ENCODE data around the gene SH3GL3.

The SH3GL3 gene

DNA sequence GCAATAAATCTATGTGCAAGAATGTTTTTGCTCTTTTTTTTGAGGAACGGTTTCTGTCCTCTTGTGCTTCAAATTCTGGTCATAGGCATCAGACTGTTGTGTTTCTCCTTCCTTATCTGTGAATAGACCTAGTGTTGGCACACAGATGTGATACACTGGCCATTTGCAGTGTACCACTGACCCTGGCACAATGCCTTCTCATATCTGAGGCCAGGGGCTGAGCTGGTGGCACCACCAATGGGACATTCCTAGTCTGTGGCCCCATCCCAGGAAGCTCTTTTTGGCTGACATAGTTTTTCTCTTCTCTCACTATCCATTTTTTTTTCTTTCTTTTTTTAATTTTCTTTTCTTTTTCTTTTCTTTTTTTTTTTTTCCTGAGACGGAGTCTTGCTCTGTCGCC lies 40.4 kb downstream of the SH3GL3 start:
- Histone ChIP-seq H3K4me3 (ENCODE audit: low read length) (no peak overlapping the region), H3K9me3 (ENCODE audit: control insufficient read depth, low read length) (no peaks in the 10 kb centered on the region)

DNA sequence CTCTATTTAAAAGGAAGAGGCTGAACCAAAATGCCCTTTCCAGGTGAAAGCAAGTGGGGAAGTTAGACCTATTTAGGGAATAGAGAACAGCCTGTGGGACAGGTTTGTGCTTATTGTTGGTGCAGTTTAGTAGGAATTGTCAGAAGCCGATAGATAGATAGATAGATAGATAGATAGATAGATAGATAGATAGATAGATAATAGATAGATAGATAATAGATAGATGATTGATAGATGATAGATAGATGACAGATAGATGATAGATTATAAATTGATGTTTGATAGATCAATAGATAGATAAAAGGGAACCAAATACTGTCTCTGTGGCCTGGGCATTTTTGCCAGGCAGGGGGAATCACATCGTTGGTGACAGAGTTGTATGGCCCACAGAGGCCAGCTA lies 42.5 kb downstream of the SH3GL3 start:
- H3K36me3 ChIP-seq (ENCODE audit: control insufficient read depth, insufficient read depth, low read length): no peaks in the 10 kb centered on the region
- no peak overlapping the region for H3K4me3 ChIP-seq (ENCODE audit: low read length)
- H3K4me1 ChIP-seq (ENCODE audit: control insufficient read depth, insufficient read depth, low read length): no peaks in the 10 kb centered on the region
- H3K9ac ChIP-seq (ENCODE audit: low read length): no peak overlapping the region
- H3K9me3 ChIP-seq (ENCODE audit: control insufficient read depth, low read length): no peaks in the 10 kb centered on the region
- no peaks in the 10 kb centered on the region for H3K27me3 ChIP-seq (ENCODE audit: control insufficient read depth, insufficient read depth, low read length)

More for the DNA sequence above, 40.4 kb downstream of the SH3GL3 start:
- H3K9ac ChIP-seq (ENCODE audit: low read length): no peak overlapping the region
- H3K36me3 ChIP-seq (ENCODE audit: control insufficient read depth, insufficient read depth, low read length): no peaks in the 10 kb centered on the region
- no peaks in the 10 kb centered on the region for H3K27me3 ChIP-seq (ENCODE audit: control insufficient read depth, insufficient read depth, low read length)
- no peaks in the 10 kb centered on the region for H3K4me1 ChIP-seq (ENCODE audit: control insufficient read depth, insufficient read depth, low read length)

DNA sequence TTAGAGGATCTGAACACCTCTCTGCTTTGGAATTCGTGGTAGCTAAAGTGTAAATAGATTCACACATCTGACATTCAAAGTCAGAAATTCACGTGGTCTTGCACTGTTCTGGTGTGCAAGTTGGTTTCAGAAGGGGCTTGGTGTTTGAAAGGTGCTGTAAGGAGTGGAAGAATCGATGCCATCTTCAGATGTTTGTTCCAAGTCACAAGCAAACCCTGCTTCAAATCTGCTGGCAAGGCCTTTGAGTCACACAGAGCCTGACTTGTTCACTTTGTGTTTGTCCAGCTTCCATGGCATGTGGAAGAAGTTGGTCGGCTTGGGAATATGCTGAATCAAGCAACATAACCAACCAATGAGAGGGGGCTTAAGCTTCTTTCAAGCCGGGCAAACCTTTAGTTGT lies 44.3 kb downstream of the SH3GL3 start:
- no peaks in the 10 kb centered on the region for H3K4me1 ChIP-seq (ENCODE audit: control insufficient read depth, insufficient read depth, low read length)
- no peaks in the 10 kb centered on the region for H3K27me3 ChIP-seq (ENCODE audit: control insufficient read depth, insufficient read depth, low read length)
- no peaks in the 10 kb centered on the region for H3K36me3 ChIP-seq (ENCODE audit: control insufficient read depth, insufficient read depth, low read length)
- no peaks in the 10 kb centered on the region for H3K9me3 ChIP-seq (ENCODE audit: control insufficient read depth, low read length)
- H3K9ac ChIP-seq (ENCODE audit: low read length): no peak overlapping the region
- H3K4me3 ChIP-seq (ENCODE audit: low read length): no peak overlapping the region

DNA sequence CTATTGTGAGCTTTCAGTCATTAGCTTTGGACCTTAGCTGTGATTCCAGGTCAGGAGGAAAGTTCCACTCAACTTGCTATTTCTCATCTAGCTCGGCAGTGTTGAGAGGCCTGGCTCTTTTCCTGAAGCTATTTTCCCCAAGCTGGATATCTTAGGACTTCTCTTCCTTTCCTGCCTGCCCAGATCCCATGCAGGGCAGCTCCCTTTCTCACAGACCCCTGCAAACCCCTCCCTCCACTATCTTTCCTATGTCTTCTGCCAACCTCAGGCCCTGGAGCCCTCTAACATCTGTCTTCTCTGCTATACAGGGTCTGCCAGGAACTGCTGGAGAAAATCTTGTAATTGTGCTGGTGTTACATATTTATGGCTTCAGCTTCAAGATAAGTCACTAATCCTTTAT lies 49.6 kb downstream of the SH3GL3 start:
- Histone ChIP-seq H3K9ac (ENCODE audit: low read length) (no peak overlapping the region), H3K4me3 (ENCODE audit: low read length) (no peak overlapping the region), H3K9me3 (ENCODE audit: control insufficient read depth, low read length) (no peaks in the 10 kb centered on the region), H3K36me3 (ENCODE audit: control insufficient read depth, insufficient read depth, low read length) (no peaks in the 10 kb centered on the region), H3K27me3 (ENCODE audit: control insufficient read depth, insufficient read depth, low read length) (no peaks in the 10 kb centered on the region), H3K4me1 (ENCODE audit: control insufficient read depth, insufficient read depth, low read length) (no peaks in the 10 kb centered on the region)

DNA sequence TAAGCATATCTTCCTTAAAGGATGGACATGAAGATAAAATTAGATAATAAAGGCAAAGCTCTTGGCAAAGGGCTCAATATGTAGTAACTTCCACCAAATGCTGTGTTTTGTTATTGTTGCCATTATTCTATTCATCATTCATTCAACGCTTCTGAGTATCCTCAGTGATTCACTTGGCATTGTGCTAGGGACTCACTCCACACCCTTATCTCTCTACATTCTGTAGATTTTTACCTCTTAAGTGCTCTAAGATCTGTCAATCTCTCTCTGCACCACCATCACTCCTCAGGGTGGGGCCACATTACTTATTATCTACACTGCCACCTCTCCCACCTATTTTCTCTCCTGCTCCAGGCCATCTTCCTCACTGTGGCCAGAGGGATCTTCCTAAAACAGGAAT lies 51.2 kb downstream of the SH3GL3 start:
- Histone ChIP-seq H3K9ac (ENCODE audit: low read length) (no peak overlapping the region), H3K9me3 (ENCODE audit: control insufficient read depth, low read length) (no peaks in the 10 kb centered on the region), H3K36me3 (ENCODE audit: control insufficient read depth, insufficient read depth, low read length) (no peaks in the 10 kb centered on the region), H3K4me1 (ENCODE audit: control insufficient read depth, insufficient read depth, low read length) (no peaks in the 10 kb centered on the region), H3K27me3 (ENCODE audit: control insufficient read depth, insufficient read depth, low read length) (no peaks in the 10 kb centered on the region), H3K4me3 (ENCODE audit: low read length) (no peak overlapping the region)

DNA sequence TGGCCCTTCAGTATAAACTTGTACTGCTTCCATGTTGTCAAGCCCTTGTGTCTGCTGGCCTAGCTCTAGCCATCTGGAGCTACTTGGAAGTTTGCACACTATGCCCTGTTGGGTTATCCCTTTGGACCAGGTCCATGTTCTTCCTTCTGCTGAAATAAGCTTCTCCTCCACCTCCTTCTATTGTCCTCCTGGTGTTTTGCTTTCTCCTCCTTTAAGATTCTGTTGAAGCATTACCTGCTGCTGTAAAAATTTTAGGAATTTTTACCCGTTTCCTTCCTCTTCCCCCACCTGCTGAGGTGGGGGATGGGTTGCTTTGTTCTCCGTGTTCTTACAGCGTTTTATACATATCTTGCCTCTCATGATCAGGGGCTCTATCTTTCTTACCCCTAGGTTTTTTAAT lies 51.7 kb downstream of the SH3GL3 start:
- no peak overlapping the region for H3K4me3 ChIP-seq (ENCODE audit: low read length)
- no peaks in the 10 kb centered on the region for H3K9me3 ChIP-seq (ENCODE audit: control insufficient read depth, low read length)
- H3K4me1 ChIP-seq (ENCODE audit: control insufficient read depth, insufficient read depth, low read length): no peaks in the 10 kb centered on the region
- H3K9ac ChIP-seq (ENCODE audit: low read length): no peak overlapping the region
- no peaks in the 10 kb centered on the region for H3K27me3 ChIP-seq (ENCODE audit: control insufficient read depth, insufficient read depth, low read length)
- no peaks in the 10 kb centered on the region for H3K36me3 ChIP-seq (ENCODE audit: control insufficient read depth, insufficient read depth, low read length)

DNA sequence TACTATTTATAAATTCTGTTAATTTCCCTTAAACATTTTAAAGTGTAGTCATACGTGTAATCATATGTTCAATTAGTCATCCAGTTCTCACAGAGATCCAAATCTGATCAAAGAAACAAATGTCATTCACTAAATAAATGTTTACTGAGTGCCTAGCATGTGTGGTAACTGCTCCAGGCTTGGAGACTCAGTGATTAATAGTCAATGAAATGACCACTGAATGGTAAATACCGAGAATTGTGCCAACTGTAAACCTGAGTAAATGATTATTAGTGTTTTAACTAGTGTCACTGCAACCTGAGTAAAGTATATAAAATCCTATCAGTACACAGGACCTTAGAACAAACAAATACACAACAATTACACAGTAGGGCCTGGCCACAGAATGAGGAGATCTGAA lies 52.3 kb downstream of the SH3GL3 start:
- Histone ChIP-seq H3K9ac (ENCODE audit: low read length) (no peak overlapping the region), H3K27me3 (ENCODE audit: control insufficient read depth, insufficient read depth, low read length) (no peaks in the 10 kb centered on the region), H3K4me1 (ENCODE audit: control insufficient read depth, insufficient read depth, low read length) (no peaks in the 10 kb centered on the region), H3K9me3 (ENCODE audit: control insufficient read depth, low read length) (no peaks in the 10 kb centered on the region), H3K36me3 (ENCODE audit: control insufficient read depth, insufficient read depth, low read length) (no peaks in the 10 kb centered on the region), H3K4me3 (ENCODE audit: low read length) (no peak overlapping the region)

DNA sequence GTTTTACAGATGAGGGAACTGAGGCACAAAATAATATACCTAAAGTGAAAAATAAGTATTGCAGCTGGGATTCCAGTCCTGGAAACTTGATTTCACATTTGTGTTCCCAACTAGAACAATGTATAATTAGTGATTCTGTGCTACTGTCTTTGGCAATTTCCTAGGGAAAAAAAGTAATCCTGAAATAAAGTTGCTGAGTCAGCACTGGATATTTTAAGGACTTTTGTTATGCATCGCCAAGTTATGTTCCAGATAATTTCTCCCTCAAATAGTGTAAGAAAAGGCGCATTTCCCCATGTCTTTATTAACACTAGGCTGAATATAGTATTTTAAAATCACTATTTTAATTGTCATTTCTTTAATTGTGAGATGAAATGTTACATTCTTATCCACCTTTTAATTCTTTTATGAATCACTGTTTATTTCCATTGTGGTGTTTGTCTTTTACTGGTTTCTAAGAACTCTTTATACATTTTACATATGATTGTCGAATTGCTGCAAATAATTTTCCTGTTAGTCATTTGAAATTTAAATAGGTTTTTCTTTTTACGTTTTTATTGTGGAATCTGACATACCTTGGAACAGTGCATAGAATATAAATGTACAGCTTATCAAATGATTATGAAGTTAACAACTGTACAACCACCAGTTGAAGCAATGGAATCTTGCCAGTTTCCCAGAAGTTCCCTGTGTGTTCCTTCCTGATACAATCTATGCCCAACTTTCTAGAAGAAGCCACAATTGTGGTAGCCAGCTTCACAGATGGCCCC lies 56.6 kb downstream of the SH3GL3 start:
- Histone ChIP-seq H3K4me3 (ENCODE audit: low read length) (no peak overlapping the region), H3K4me1 (ENCODE audit: control insufficient read depth, insufficient read depth, low read length) (no peaks in the 10 kb centered on the region), H3K27me3 (ENCODE audit: control insufficient read depth, insufficient read depth, low read length) (no peaks in the 10 kb centered on the region), H3K9ac (ENCODE audit: low read length) (no peak overlapping the region), H3K36me3 (ENCODE audit: control insufficient read depth, insufficient read depth, low read length) (no peaks in the 10 kb centered on the region), H3K9me3 (ENCODE audit: control insufficient read depth, low read length) (no peaks in the 10 kb centered on the region)

DNA sequence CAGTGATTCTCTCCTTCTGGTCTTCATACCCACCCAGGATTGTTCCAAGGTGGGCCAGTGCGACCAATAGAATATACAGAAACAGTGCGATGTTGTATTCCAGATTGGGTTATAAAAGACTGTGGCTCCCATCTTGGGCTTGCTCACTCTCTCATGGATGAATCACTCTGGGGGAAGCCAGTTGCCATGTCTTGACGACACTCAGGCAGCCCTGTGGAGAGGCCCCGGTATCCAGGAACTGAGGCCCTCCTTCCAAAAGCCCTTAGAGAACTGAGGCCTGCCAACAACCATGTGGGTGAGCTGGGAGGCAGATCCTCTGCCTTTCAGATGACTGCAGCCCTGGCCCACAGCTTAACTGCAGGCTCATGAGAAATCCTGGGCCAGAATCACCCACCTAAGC lies 57.2 kb downstream of the SH3GL3 start:
- Histone ChIP-seq H3K4me3 (ENCODE audit: low read length) (no peak overlapping the region), H3K9me3 (ENCODE audit: control insufficient read depth, low read length) (no peaks in the 10 kb centered on the region), H3K9ac (ENCODE audit: low read length) (no peak overlapping the region), H3K27me3 (ENCODE audit: control insufficient read depth, insufficient read depth, low read length) (no peaks in the 10 kb centered on the region), H3K4me1 (ENCODE audit: control insufficient read depth, insufficient read depth, low read length) (no peaks in the 10 kb centered on the region), H3K36me3 (ENCODE audit: control insufficient read depth, insufficient read depth, low read length) (no peaks in the 10 kb centered on the region)

DNA sequence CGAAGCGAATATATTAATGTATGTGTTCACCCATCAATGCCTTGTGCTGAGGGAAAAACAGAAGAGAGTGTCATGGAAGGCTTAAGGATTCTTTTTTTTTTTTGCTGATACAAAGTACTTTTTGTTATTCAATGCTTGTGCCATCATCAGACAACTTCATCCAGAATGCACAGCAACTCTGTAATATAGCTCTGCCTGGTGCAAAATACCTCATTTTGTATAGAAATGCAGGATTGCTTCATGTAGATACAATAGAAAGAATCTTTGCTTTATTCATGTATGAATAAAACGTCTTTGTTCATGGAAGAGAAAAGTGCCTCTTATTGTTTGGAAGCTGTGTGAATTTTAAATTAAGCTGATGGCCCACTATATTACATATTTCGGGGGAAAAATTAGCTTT lies 62.9 kb downstream of the SH3GL3 start:
- H3K4me3 ChIP-seq (ENCODE audit: low read length): no peak overlapping the region
- H3K4me1 ChIP-seq (ENCODE audit: control insufficient read depth, insufficient read depth, low read length): no peaks in the 10 kb centered on the region
- H3K9ac ChIP-seq (ENCODE audit: low read length): no peak overlapping the region
- H3K9me3 ChIP-seq (ENCODE audit: control insufficient read depth, low read length): no peaks in the 10 kb centered on the region
- no peaks in the 10 kb centered on the region for H3K36me3 ChIP-seq (ENCODE audit: control insufficient read depth, insufficient read depth, low read length)
- H3K27me3 ChIP-seq (ENCODE audit: control insufficient read depth, insufficient read depth, low read length): no peaks in the 10 kb centered on the region

DNA sequence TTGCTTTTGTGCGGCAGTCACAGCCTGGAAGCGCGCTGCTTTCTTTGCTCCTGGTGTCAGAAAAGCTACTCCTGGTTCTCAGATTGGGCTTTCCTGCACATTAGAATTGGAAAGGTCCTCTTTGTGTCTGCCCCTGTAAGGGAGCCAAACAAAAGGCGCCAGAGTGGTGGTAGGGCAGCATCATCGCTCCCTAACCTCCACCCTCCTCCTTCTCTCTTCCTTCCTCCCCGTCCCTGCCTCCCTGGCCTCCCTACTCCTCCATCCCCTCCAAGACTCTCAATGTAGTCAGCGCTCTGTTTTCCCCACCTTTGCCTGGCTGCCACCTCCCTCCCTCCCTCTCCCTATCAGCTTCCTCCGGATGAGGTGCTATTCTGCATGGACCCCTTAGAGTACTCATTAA lies 65.3 kb downstream of the SH3GL3 start:
- Histone ChIP-seq H3K4me1 (ENCODE audit: control insufficient read depth, insufficient read depth, low read length) (no peaks in the 10 kb centered on the region), H3K9me3 (ENCODE audit: control insufficient read depth, low read length) (no peaks in the 10 kb centered on the region), H3K9ac (ENCODE audit: low read length) (no peak overlapping the region), H3K4me3 (ENCODE audit: low read length) (no peak overlapping the region), H3K27me3 (ENCODE audit: control insufficient read depth, insufficient read depth, low read length) (no peaks in the 10 kb centered on the region), H3K36me3 (ENCODE audit: control insufficient read depth, insufficient read depth, low read length) (no peaks in the 10 kb centered on the region)

DNA sequence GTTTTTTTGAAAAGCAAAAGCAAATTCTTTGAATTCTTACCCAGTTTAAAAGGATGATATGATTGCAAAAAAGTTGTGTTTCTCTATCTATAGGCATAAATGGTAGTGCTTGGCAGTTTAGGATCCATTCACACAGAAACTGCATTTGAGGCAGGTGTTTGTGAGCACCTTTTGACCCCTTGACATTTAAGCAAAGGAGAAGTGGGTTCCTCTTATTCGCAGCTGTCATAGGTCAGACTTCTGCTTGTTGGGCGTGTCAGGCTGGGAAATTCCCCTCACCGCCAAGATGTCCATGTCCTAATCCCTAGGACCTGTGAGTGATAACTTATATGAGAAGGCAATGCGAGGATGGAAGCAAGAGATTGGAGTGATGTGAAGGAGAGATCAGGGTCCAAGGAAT lies 67.4 kb downstream of the SH3GL3 start:
- Histone ChIP-seq H3K4me1 (ENCODE audit: control insufficient read depth, insufficient read depth, low read length) (no peaks in the 10 kb centered on the region), H3K9ac (ENCODE audit: low read length) (no peak overlapping the region), H3K4me3 (ENCODE audit: low read length) (no peak overlapping the region), H3K36me3 (ENCODE audit: control insufficient read depth, insufficient read depth, low read length) (no peaks in the 10 kb centered on the region), H3K9me3 (ENCODE audit: control insufficient read depth, low read length) (no peaks in the 10 kb centered on the region), H3K27me3 (ENCODE audit: control insufficient read depth, insufficient read depth, low read length) (no peaks in the 10 kb centered on the region)

DNA sequence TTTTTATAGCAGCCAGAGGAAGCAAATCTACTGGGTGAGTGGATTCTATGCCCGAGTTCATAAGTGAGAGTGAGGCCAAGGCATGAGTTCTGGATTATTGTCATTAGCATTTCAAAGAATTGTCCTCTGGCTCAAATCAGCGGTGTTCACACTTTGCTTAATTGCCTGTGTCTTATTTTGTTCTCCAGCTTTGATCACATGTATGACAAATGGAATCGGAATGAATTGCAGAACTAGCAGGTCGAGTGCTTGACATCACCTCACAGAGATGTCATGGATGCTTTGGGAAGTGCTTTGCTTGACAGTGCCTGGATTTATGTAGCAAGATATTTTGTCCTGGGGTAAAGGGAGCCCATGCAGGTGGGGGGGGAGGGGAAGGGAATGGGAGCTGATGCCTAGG lies 68.0 kb downstream of the SH3GL3 start:
- Histone ChIP-seq H3K9me3 (ENCODE audit: control insufficient read depth, low read length) (no peaks in the 10 kb centered on the region), H3K27me3 (ENCODE audit: control insufficient read depth, insufficient read depth, low read length) (no peaks in the 10 kb centered on the region), H3K4me3 (ENCODE audit: low read length) (no peak overlapping the region), H3K4me1 (ENCODE audit: control insufficient read depth, insufficient read depth, low read length) (no peaks in the 10 kb centered on the region), H3K36me3 (ENCODE audit: control insufficient read depth, insufficient read depth, low read length) (no peaks in the 10 kb centered on the region), H3K9ac (ENCODE audit: low read length) (no peak overlapping the region)
